Trophoblast cell (in vitro differentiated cells and primary cell): Measurements from ENCODE around the gene CCDC6.
A peak's percentile ranks its signal among the peaks of the same experiment; 100 is the strongest.
"Not testable (repeated sequence)": the region's sequence is repeated elsewhere in the genome, so short reads cannot be mapped to it uniquely, and the experiment has no call there.

Experiments used
- DNase-seq, 2 donors: peaks; one replicate each; pipeline ENCODE4 v3.0.0-alpha.2; 2016
- H2AFZ ChIP-seq: 2 replicates; pipeline ENCODE4 v1.6.1; 2013; ENCODE audit warnings: low read length, moderate library complexity, mild to moderate bottlenecking; ENCODE audit not compliant: insufficient read depth, poor library complexity
- H2AK5ac ChIP-seq: 2 replicates; pipeline ENCODE4 v1.6.1; 2013; ENCODE audit warnings: mild to moderate bottlenecking, low read length
- H2BK120ac ChIP-seq: 2 replicates; pipeline ENCODE4 v1.6.1; 2013; ENCODE audit warnings: low read length, mild to moderate bottlenecking, moderate library complexity; ENCODE audit not compliant: insufficient read depth, poor library complexity
- H2BK12ac ChIP-seq: 2 replicates; pipeline ENCODE4 v1.6.1; 2013; ENCODE audit warnings: mild to moderate bottlenecking, low read length, moderate library complexity
- H2BK5ac ChIP-seq: 2 replicates; pipeline ENCODE4 v1.6.1; 2013; ENCODE audit warnings: low read length, low read depth, moderate library complexity, mild to moderate bottlenecking; ENCODE audit not compliant: poor library complexity
- H3K14ac ChIP-seq: 2 replicates; pipeline ENCODE4 v1.6.1; 2013; ENCODE audit warnings: mild to moderate bottlenecking, low read length
- H3K18ac ChIP-seq: 2 replicates; pipeline ENCODE4 v1.6.1; 2013; ENCODE audit warnings: mild to moderate bottlenecking, low read length
- H3K23ac ChIP-seq: 2 replicates; pipeline ENCODE4 v1.6.1; 2013; ENCODE audit warnings: low read length
- H3K27ac ChIP-seq: 2 replicates; pipeline ENCODE4 v1.5.1; 2013; ENCODE audit warnings: low read depth, mild to moderate bottlenecking, inconsistent platforms, low read length, moderate library complexity
- H3K27me3 ChIP-seq: 2 replicates; pipeline ENCODE4 v1.6.1; 2013; ENCODE audit warnings: inconsistent platforms, mild to moderate bottlenecking, low read length, moderate library complexity; ENCODE audit not compliant: insufficient read depth
- H3K36me3 ChIP-seq, 2 experiments: 1 replicate in 1 of 2; 2 replicates in 1 of 2; pipeline ENCODE4 v1.6.1; 2013; ENCODE audit warnings: low read length in 2 of 2, mild to moderate bottlenecking in 2 of 2, moderate library complexity in 1 of 2; ENCODE audit not compliant: insufficient read depth in 2 of 2, control insufficient read depth in 1 of 2
- H3K4ac ChIP-seq: 2 replicates; pipeline ENCODE4 v1.6.1; 2013; ENCODE audit warnings: low read depth, mild to moderate bottlenecking, low read length, moderate library complexity
- H3K4me1 ChIP-seq, 2 experiments: 1 replicate in 1 of 2; 2 replicates in 1 of 2; pipeline ENCODE4 v1.6.1; 2013; ENCODE audit warnings: low read length in 2 of 2, mild to moderate bottlenecking in 2 of 2, moderate library complexity in 1 of 2; ENCODE audit not compliant: insufficient read depth in 2 of 2, control insufficient read depth in 1 of 2
- H3K4me2 ChIP-seq: 2 replicates; pipeline ENCODE4 v1.6.1; 2013; ENCODE audit warnings: inconsistent platforms, mild to moderate bottlenecking, low read length, moderate library complexity
- H3K4me3 ChIP-seq: 2 replicates; pipeline ENCODE4 v1.5.1; 2013; ENCODE audit warnings: mild to moderate bottlenecking, low read depth, low read length, inconsistent platforms
- H3K79me1 ChIP-seq: one replicate; pipeline ENCODE4 v1.6.1; 2013; ENCODE audit warnings: low read length
- H3K79me2 ChIP-seq: 2 replicates; pipeline ENCODE4 v1.6.1; 2013; ENCODE audit warnings: low read length, mild to moderate bottlenecking; ENCODE audit not compliant: control insufficient read depth, insufficient read depth, poor library complexity
- H3K9ac ChIP-seq: 2 replicates; pipeline ENCODE4 v1.6.1; 2013; ENCODE audit warnings: mild to moderate bottlenecking, low read length
- H3K9me3 ChIP-seq: 2 replicates; pipeline ENCODE4 v1.6.1; 2013; ENCODE audit warnings: low read depth, mild to moderate bottlenecking, control low read depth, inconsistent platforms, low read length; ENCODE audit not compliant: insufficient read depth
- H4K12ac ChIP-seq: 2 replicates; pipeline ENCODE4 v1.6.1; 2013; ENCODE audit warnings: low read depth, mild to moderate bottlenecking, low read length, moderate library complexity
- H4K8ac ChIP-seq: 2 replicates; pipeline ENCODE4 v1.6.1; 2013; ENCODE audit warnings: low read depth, mild to moderate bottlenecking, low read length, moderate library complexity
- H4K91ac ChIP-seq: one replicate; pipeline ENCODE4 v1.6.1; 2013; ENCODE audit warnings: low read depth, mild to moderate bottlenecking, low read length, moderate library complexity
- WGBS: extraction: QIAGEN DNeasy Blood & Tissue Kit; methylation state at CpG from one replicate; pipeline ENCODE4 v1.1.7; 2013; ENCODE audit warnings: missing lambda C conversion rate; ENCODE audit not compliant: insufficient read length, insufficient coverage; ENCODE audit errors: extremely low coverage; 5-methylcytosine and 5-hydroxymethylcytosine counted together

The CCDC6 gene

GRCh38 chr10:59887972-59888640 lies 18.2 kb downstream of the CCDC6 start:
- no peak overlapping the region for H3K4me2 ChIP-seq
- peaks cover 15 to 16% of the 10 kb centered on the region in 2 experiments for H3K4me1 ChIP-seq
- H3K14ac ChIP-seq = peak overlapping the region; percentile 71
- no peak overlapping the region for H3K23ac ChIP-seq
- peaks cover 25% of the 10 kb centered on the region for H3K79me2 ChIP-seq
- peak overlapping the region; percentile 61 for H3K4ac ChIP-seq
- no peak overlapping the region for H4K91ac ChIP-seq
- H3K36me3 ChIP-seq = peaks cover 9 to 14% of the 10 kb centered on the region in 2 experiments
- peak overlapping the region; percentile 33 for H2BK120ac ChIP-seq
- no peak overlapping the region for H4K8ac ChIP-seq
- no CpG with 5 or more reads among the region's 6 CpGs for WGBS
- no peak overlapping the region for H4K12ac ChIP-seq
- peak overlapping the region; percentile 28 for H3K18ac ChIP-seq
- peak overlapping the region; percentile 36 for H3K27ac ChIP-seq
- H2AFZ ChIP-seq = no peak overlapping the region
- H3K27me3 ChIP-seq = no peaks in the 10 kb centered on the region
- H2BK12ac ChIP-seq = no peak overlapping the region
- peaks cover 2% of the 10 kb centered on the region for H3K79me1 ChIP-seq
- peak overlapping the region; percentile 44 for H2BK5ac ChIP-seq
- DNase-seq = peak in 1 of 2 donors; percentile 32
- no peak overlapping the region for H2AK5ac ChIP-seq
- H3K4me3 ChIP-seq = no peak overlapping the region
- no peak overlapping the region for H3K9ac ChIP-seq
- no peaks in the 10 kb centered on the region for H3K9me3 ChIP-seq

- H3K4me1 ChIP-seq = peaks cover 14 to 15% of the 10 kb centered on the region in 2 experiments
- WGBS = no CpG with 5 or more reads among the region's 5 CpGs
- peak overlapping the region; percentile 88 for H3K4ac ChIP-seq
- no peak overlapping the region for H4K12ac ChIP-seq
- H2AFZ ChIP-seq = no peak overlapping the region
- DNase-seq = no peak
- H3K4me2 ChIP-seq = no peak overlapping the region
- H3K9ac ChIP-seq = no peak overlapping the region
- H2AK5ac ChIP-seq = no peak overlapping the region
- no peak overlapping the region for H4K8ac ChIP-seq
- no peak overlapping the region for H2BK12ac ChIP-seq
- no peaks in the 10 kb centered on the region for H3K27me3 ChIP-seq
- H3K79me2 ChIP-seq = peaks cover 20% of the 10 kb centered on the region
- H3K18ac ChIP-seq = no peak overlapping the region
- H3K27ac ChIP-seq = no peak overlapping the region
- H3K4me3 ChIP-seq = no peak overlapping the region
- peaks cover 9 to 14% of the 10 kb centered on the region in 2 experiments for H3K36me3 ChIP-seq
- no peak overlapping the region for H2BK120ac ChIP-seq
- no peak overlapping the region for H2BK5ac ChIP-seq
- H3K79me1 ChIP-seq = peaks cover 2% of the 10 kb centered on the region
- no peak overlapping the region for H3K23ac ChIP-seq
- no peak overlapping the region for H3K14ac ChIP-seq
- H4K91ac ChIP-seq = no peak overlapping the region
- no peaks in the 10 kb centered on the region for H3K9me3 ChIP-seq
Measured at GRCh38 chr10:59887006-59887405, 19.4 kb downstream of the CCDC6 start.

GRCh38 chr10:59885430-59886134 lies 20.8 kb downstream of the CCDC6 start:
- H2AFZ ChIP-seq = no peak overlapping the region
- H3K14ac ChIP-seq = no peak overlapping the region
- DNase-seq = peak in 1 of 2 donors; percentile 19
- H3K79me2 ChIP-seq = peaks cover 22% of the 10 kb centered on the region
- H3K9me3 ChIP-seq = no peaks in the 10 kb centered on the region
- no peak overlapping the region for H4K12ac ChIP-seq
- H2AK5ac ChIP-seq = no peak overlapping the region
- H3K9ac ChIP-seq = no peak overlapping the region
- no peak overlapping the region for H3K4me2 ChIP-seq
- no peak overlapping the region for H3K23ac ChIP-seq
- peaks cover 15 to 17% of the 10 kb centered on the region in 2 experiments for H3K4me1 ChIP-seq
- no peak overlapping the region for H3K18ac ChIP-seq
- no peak overlapping the region for H3K27ac ChIP-seq
- H2BK120ac ChIP-seq = no peak overlapping the region
- no peak overlapping the region for H4K91ac ChIP-seq
- no CpG with 5 or more reads among the region's 8 CpGs for WGBS
- H3K4me3 ChIP-seq = no peak overlapping the region
- peaks cover 9 to 16% of the 10 kb centered on the region in 2 experiments for H3K36me3 ChIP-seq
- no peak overlapping the region for H3K4ac ChIP-seq
- H4K8ac ChIP-seq = no peak overlapping the region
- no peaks in the 10 kb centered on the region for H3K27me3 ChIP-seq
- H2BK5ac ChIP-seq = no peak overlapping the region
- H2BK12ac ChIP-seq = no peak overlapping the region
- H3K79me1 ChIP-seq = peaks cover 2% of the 10 kb centered on the region

GRCh38 chr10:59884893-59885292 lies 21.5 kb downstream of the CCDC6 start:
- H2AK5ac ChIP-seq, H3K18ac ChIP-seq, H3K23ac ChIP-seq, H3K9ac ChIP-seq, DNase-seq, H3K27ac ChIP-seq, H3K9me3 ChIP-seq, H4K8ac ChIP-seq, H3K4me2 ChIP-seq, H3K4me3 ChIP-seq, H4K12ac ChIP-seq, H2BK12ac ChIP-seq, H3K27me3 ChIP-seq, H2BK5ac ChIP-seq, H4K91ac ChIP-seq, H3K14ac ChIP-seq, H2BK120ac ChIP-seq, H2AFZ ChIP-seq, H3K79me1 ChIP-seq: not testable (repeated sequence)
- WGBS = no CpG with 5 or more reads among the region's 8 CpGs
- H3K79me2 ChIP-seq = peaks cover 19% of the 10 kb centered on the region
- peaks cover 5 to 12% of the 10 kb centered on the region in 2 experiments for H3K36me3 ChIP-seq
- peak overlapping the region; percentile 54 for H3K4ac ChIP-seq
- H3K4me1 ChIP-seq = peaks cover 15 to 17% of the 10 kb centered on the region in 2 experiments
